Activated CD4-positive, alpha-beta T cell treated with anti-CD3 and anti-CD28 coated beads, Interleukin-2, amount 10 ng/mL, durations not matched to agents 24 days and 14 days (primary cell): Measurements from ENCODE around the gene GRK4. TPM values are rescaled to one million over a fixed set of nuclear protein-coding genes. Genes with fewer than 3 reads are reported as not detected.
"Not testable (repeated sequence)": the region's sequence is repeated elsewhere in the genome, so short reads cannot be mapped to it uniquely, and the experiment has no call there.

Experiments used
- DNase-seq: peaks from one replicate; pipeline ENCODE4 v3.0.0; 2022
- H3K27ac Mint-ChIP-seq: one replicate; pipeline ENCODE4 v1.8.0; 2022; ENCODE audit warnings: mild to moderate bottlenecking, mixed read lengths
- H3K27me3 Mint-ChIP-seq: one replicate; pipeline ENCODE4 v1.8.0; 2022; ENCODE audit warnings: mixed read lengths
- H3K36me3 Mint-ChIP-seq: one replicate; pipeline ENCODE4 v1.8.0; 2022; ENCODE audit warnings: low read depth, mild to moderate bottlenecking, mixed read lengths
- H3K4me1 Mint-ChIP-seq: one replicate; pipeline ENCODE4 v1.8.0; 2021; ENCODE audit warnings: mixed read lengths
- H3K4me3 Mint-ChIP-seq: one replicate; pipeline ENCODE4 v1.8.0; 2022; ENCODE audit warnings: mild to moderate bottlenecking, moderate library complexity, mixed read lengths
- H3K9me3 Mint-ChIP-seq: one replicate; pipeline ENCODE4 v1.8.0; 2021; ENCODE audit warnings: mixed read lengths
- intact Hi-C: fragments of 100-400 bp; cut with micrococcal nuclease; formaldehyde crosslinking; loops from one replicate; pipeline ENCODE4 v1.15.1; 2023
- total RNA-seq: library from RNA; stranded (reverse); gene quantifications from 2 replicates; pipeline ENCODE4 v1.2.3, GENCODE V29; 2022

GRK4 gene
- total RNA-seq, 1 donor from 2014 or later, result 4.6 TPM

GRCh38 chr4:2950221-2950989 lies 13.0 kb upstream of the GRK4 start:
- Mint-ChIP-seq H3K27me3 (no peaks in the 10 kb centered on the region), H3K36me3 (peaks cover 87% of the 10 kb centered on the region), H3K4me1 (peaks cover 40% of the 10 kb centered on the region), H3K4me3 (no peak overlapping the region), H3K9me3 (no peaks in the 10 kb centered on the region), H3K27ac (peak overlapping the region; percentile 55)
- intact Hi-C loops, result no loop called here
- no peak for DNase-seq

- H3K27ac Mint-ChIP-seq, result peak overlapping the region; percentile 99
- H3K36me3 Mint-ChIP-seq, result peaks cover 91% of the 10 kb centered on the region
- H3K4me1 Mint-ChIP-seq, result peaks cover 60% of the 10 kb centered on the region
- H3K4me3 Mint-ChIP-seq, result peak overlapping the region; percentile 75
- H3K9me3 Mint-ChIP-seq, result no peaks in the 10 kb centered on the region
- no peak for DNase-seq
- intact Hi-C loops, result no loop called here
- no peaks in the 10 kb centered on the region for H3K27me3 Mint-ChIP-seq
Measured at GRCh38 chr4:2953496-2953895, 9.9 kb upstream of the GRK4 start.

GRCh38 chr4:2954358-2955185 lies 8.8 kb upstream of the GRK4 start:
- Mint-ChIP-seq H3K36me3 (peaks cover 89% of the 10 kb centered on the region), H3K9me3 (no peaks in the 10 kb centered on the region), H3K27me3 (no peaks in the 10 kb centered on the region), H3K27ac (peak overlapping the region; percentile 99), H3K4me1 (peaks cover 63% of the 10 kb centered on the region), H3K4me3 (peak overlapping the region; percentile 75)
- intact Hi-C loops, result loop anchor here (1.0 to 2.0 kb wide), 4 partner anchors 8 to 208 kb away; no protein-coding TSS in a partner anchor
- DNase-seq, result peak; percentile 86

- H3K4me3 Mint-ChIP-seq, result peak overlapping the region; percentile 75
- H3K4me1 Mint-ChIP-seq, result peaks cover 62% of the 10 kb centered on the region
- H3K27me3 Mint-ChIP-seq, DNase-seq, H3K9me3 Mint-ChIP-seq: not testable (repeated sequence)
- peak overlapping the region; percentile 63 for H3K27ac Mint-ChIP-seq
- H3K36me3 Mint-ChIP-seq, result peaks cover 86% of the 10 kb centered on the region
- intact Hi-C loops, result loop anchor here (2.0 kb wide), 1 partner anchor 209 kb away; no protein-coding TSS in a partner anchor
Measured at GRCh38 chr4:2955186-2956044, 8.0 kb upstream of the GRK4 start.

- H3K4me1 Mint-ChIP-seq, result peaks cover 58% of the 10 kb centered on the region
- no peak for DNase-seq
- peak overlapping the region; percentile 39 for H3K27ac Mint-ChIP-seq
- H3K36me3 Mint-ChIP-seq, result peaks cover 71% of the 10 kb centered on the region
- no peaks in the 10 kb centered on the region for H3K9me3 Mint-ChIP-seq
- no peaks in the 10 kb centered on the region for H3K27me3 Mint-ChIP-seq
- intact Hi-C loops, result no loop called here
- peak overlapping the region; percentile 36 for H3K4me3 Mint-ChIP-seq
Measured at GRCh38 chr4:2958446-2958845, 4.9 kb upstream of the GRK4 start.

- not testable (repeated sequence) for H3K27me3 Mint-ChIP-seq, H3K27ac Mint-ChIP-seq, H3K9me3 Mint-ChIP-seq, DNase-seq
- intact Hi-C loops, result loop anchor here (5.0 kb wide), 1 partner anchor 572 kb away; the partner anchor contains the start of gene LRPAP1
- Mint-ChIP-seq H3K4me3 (peak overlapping the region; percentile 34), H3K36me3 (peaks cover 54% of the 10 kb centered on the region), H3K4me1 (peaks cover 48% of the 10 kb centered on the region)
Measured at GRCh38 chr4:2960450-2960849, 2.9 kb upstream of the GRK4 start.

GRCh38 chr4:2961421-2961810 lies 2.0 kb upstream of the GRK4 start:
- H3K36me3 Mint-ChIP-seq, result peaks cover 47% of the 10 kb centered on the region
- DNase-seq, result peak; percentile 73
- H3K9me3 Mint-ChIP-seq, result no peaks in the 10 kb centered on the region
- peak overlapping the region; percentile 79 for H3K27ac Mint-ChIP-seq
- intact Hi-C loops, result loop anchor here (5.0 kb wide), 1 partner anchor 571 kb away; the partner anchor contains the start of gene LRPAP1
- H3K27me3 Mint-ChIP-seq, result no peaks in the 10 kb centered on the region
- H3K4me3 Mint-ChIP-seq, result peak overlapping the region; percentile 87
- peaks cover 38% of the 10 kb centered on the region for H3K4me1 Mint-ChIP-seq

GRCh38 chr4:2961811-2962441 lies 1.4 kb upstream of the GRK4 start:
- Mint-ChIP-seq H3K27me3 (no peaks in the 10 kb centered on the region), H3K27ac (peak overlapping the region; percentile 79), H3K36me3 (peaks cover 43% of the 10 kb centered on the region), H3K4me3 (peak overlapping the region; percentile 87), H3K4me1 (peaks cover 35% of the 10 kb centered on the region), H3K9me3 (no peaks in the 10 kb centered on the region)
- peak; percentile 84 for DNase-seq
- intact Hi-C loops, result loop anchor here (1.0 to 5.0 kb wide), 6 partner anchors 8 to 1105 kb away; partner anchors contain the start of genes LETM1, LRPAP1 and RNF4

GRCh38 chr4:2962614-2963174 lies 677 bp upstream of the GRK4 start:
- Mint-ChIP-seq H3K4me1 (peaks cover 28% of the 10 kb centered on the region), H3K9me3 (no peaks in the 10 kb centered on the region), H3K27me3 (no peaks in the 10 kb centered on the region), H3K36me3 (peaks cover 35% of the 10 kb centered on the region), H3K27ac (peak overlapping the region; percentile 79), H3K4me3 (peak overlapping the region; percentile 87)
- DNase-seq, result no peak
- intact Hi-C loops, result loop anchor here (1.0 to 5.0 kb wide), 9 partner anchors 8 to 1106 kb away; partner anchors contain the start of genes CFAP99, LETM1, LRPAP1 and RNF4

GRCh38 chr4:2963966-2964471 lies 648 bp downstream of the GRK4 start:
- Mint-ChIP-seq H3K27ac (peak overlapping the region; percentile 75), H3K4me1 (peaks cover 21% of the 10 kb centered on the region), H3K9me3 (no peaks in the 10 kb centered on the region), H3K4me3 (peak overlapping the region; percentile 87), H3K36me3 (peaks cover 22% of the 10 kb centered on the region), H3K27me3 (no peaks in the 10 kb centered on the region)
- DNase-seq, result no peak
- intact Hi-C loops, result loop anchor here (1.0 to 5.0 kb wide), 7 partner anchors 28 to 1107 kb away; partner anchors contain the start of genes CFAP99, LETM1, LRPAP1 and RNF4

- intact Hi-C loops, result loop anchor here (5.0 kb wide), 1 partner anchor 568 kb away; the partner anchor contains the start of gene LRPAP1
- no peaks in the 10 kb centered on the region for H3K27me3 Mint-ChIP-seq
- H3K36me3 Mint-ChIP-seq, result peaks cover 17% of the 10 kb centered on the region
- DNase-seq, result no peak
- peak overlapping the region; percentile 75 for H3K27ac Mint-ChIP-seq
- peak overlapping the region; percentile 87 for H3K4me3 Mint-ChIP-seq
- H3K9me3 Mint-ChIP-seq, result no peaks in the 10 kb centered on the region
- peaks cover 17% of the 10 kb centered on the region for H3K4me1 Mint-ChIP-seq
Measured at GRCh38 chr4:2964706-2965258, 1.4 kb downstream of the GRK4 start.

GRCh38 chr4:2965262-2965661 lies 1.9 kb downstream of the GRK4 start:
- no peaks in the 10 kb centered on the region for H3K9me3 Mint-ChIP-seq
- intact Hi-C loops, result no loop called here
- H3K27ac Mint-ChIP-seq, result no peak overlapping the region
- DNase-seq, result no peak
- H3K4me1 Mint-ChIP-seq, result peaks cover 17% of the 10 kb centered on the region
- H3K36me3 Mint-ChIP-seq, result peaks cover 14% of the 10 kb centered on the region
- H3K27me3 Mint-ChIP-seq, result no peaks in the 10 kb centered on the region
- peak overlapping the region; percentile 31 for H3K4me3 Mint-ChIP-seq
